SK-N-SH treated with all-trans-retinoic acid at 6 μM for 48 hours (cell line): ENCODE results near the gene C11orf21.

ENCODE experiments used
- ARNTL ChIP-seq: fragments of 450-650 bp; formaldehyde crosslinking; IDR thresholded peaks from 2 replicates; pipeline ENCODE4 v1.5.0; 2020; ENCODE audit warnings: low read depth, mild to moderate bottlenecking, moderate library complexity, borderline replicate concordance
- BACH2 ChIP-seq: fragments of 250-450 bp; sonication (Bioruptor Pico); IDR thresholded peaks from 2 replicates; pipeline ENCODE4 v1.9.0; 2021; ENCODE audit warnings: mild to moderate bottlenecking, borderline replicate concordance
- CREB5 ChIP-seq: fragments of 250-450 bp; sonication (Bioruptor Pico); IDR thresholded peaks from 2 replicates; pipeline ENCODE4 v1.5.1; 2020; ENCODE audit warnings: low read depth, mild to moderate bottlenecking, moderate library complexity
- CSDC2 ChIP-seq: fragments of 250-450 bp; sonication (Bioruptor Pico); IDR thresholded peaks from 2 replicates; pipeline ENCODE4 v1.5.0; 2020; ENCODE audit warnings: mild to moderate bottlenecking, moderate library complexity
- ISL1 ChIP-seq: fragments of 250-450 bp; sonication (Bioruptor Pico); IDR thresholded peaks from 2 replicates; pipeline ENCODE4 v2.1.2; 2022; ENCODE audit warnings: mild to moderate bottlenecking, moderate library complexity
- POU6F1 ChIP-seq: fragments of 250-450 bp; sonication (Bioruptor Pico); IDR thresholded peaks from 2 replicates; pipeline ENCODE4 v1.8.0; 2021; ENCODE audit warnings: low read depth, mild to moderate bottlenecking, moderate library complexity, borderline replicate concordance
- ZC3H10 ChIP-seq: fragments of 250-450 bp; sonication (Bioruptor Pico); IDR thresholded peaks from 2 replicates; pipeline ENCODE4 v1.5.1; 2021; ENCODE audit warnings: mild to moderate bottlenecking, moderate library complexity
- ZFP3 ChIP-seq: fragments of 250-450 bp; sonication (Bioruptor Pico); IDR thresholded peaks from 2 replicates; pipeline ENCODE4 v1.5.0; 2020; ENCODE audit warnings: mild to moderate bottlenecking, moderate library complexity
- ZNF565 ChIP-seq: fragments of 450-650 bp; formaldehyde crosslinking; conservative IDR thresholded peaks from 2 replicates; pipeline ENCODE4 v1.5.0; 2020; ENCODE audit warnings: low read depth, mild to moderate bottlenecking, moderate library complexity
- TF ChIP-seq, protein P1 (sequence below): fragments of 250-450 bp; sonication (Bioruptor Pico); IDR thresholded peaks from 2 replicates; pipeline ENCODE4 v1.5.0; 2020; ENCODE audit warnings: mild to moderate bottlenecking, moderate library complexity
- TF ChIP-seq, protein P2 (sequence below): fragments of 250-450 bp; sonication (Bioruptor Pico); IDR thresholded peaks from 2 replicates; pipeline ENCODE4 v1.8.0; 2020; ENCODE audit warnings: mild to moderate bottlenecking, moderate library complexity, borderline replicate concordance
- TF ChIP-seq, protein P3 (sequence below): fragments of 250-450 bp; sonication (Bioruptor Pico); IDR thresholded peaks from 2 replicates; pipeline ENCODE4 v1.5.1; 2021; ENCODE audit warnings: mild to moderate bottlenecking, moderate library complexity

GRCh38 chr11:2275334-2276279, 26.1 kb downstream of the C11orf21 start:
- TF ChIP-seq BACH2 (CRISPR knock-in tag) = no peak
- TF ChIP-seq, protein P1, sequence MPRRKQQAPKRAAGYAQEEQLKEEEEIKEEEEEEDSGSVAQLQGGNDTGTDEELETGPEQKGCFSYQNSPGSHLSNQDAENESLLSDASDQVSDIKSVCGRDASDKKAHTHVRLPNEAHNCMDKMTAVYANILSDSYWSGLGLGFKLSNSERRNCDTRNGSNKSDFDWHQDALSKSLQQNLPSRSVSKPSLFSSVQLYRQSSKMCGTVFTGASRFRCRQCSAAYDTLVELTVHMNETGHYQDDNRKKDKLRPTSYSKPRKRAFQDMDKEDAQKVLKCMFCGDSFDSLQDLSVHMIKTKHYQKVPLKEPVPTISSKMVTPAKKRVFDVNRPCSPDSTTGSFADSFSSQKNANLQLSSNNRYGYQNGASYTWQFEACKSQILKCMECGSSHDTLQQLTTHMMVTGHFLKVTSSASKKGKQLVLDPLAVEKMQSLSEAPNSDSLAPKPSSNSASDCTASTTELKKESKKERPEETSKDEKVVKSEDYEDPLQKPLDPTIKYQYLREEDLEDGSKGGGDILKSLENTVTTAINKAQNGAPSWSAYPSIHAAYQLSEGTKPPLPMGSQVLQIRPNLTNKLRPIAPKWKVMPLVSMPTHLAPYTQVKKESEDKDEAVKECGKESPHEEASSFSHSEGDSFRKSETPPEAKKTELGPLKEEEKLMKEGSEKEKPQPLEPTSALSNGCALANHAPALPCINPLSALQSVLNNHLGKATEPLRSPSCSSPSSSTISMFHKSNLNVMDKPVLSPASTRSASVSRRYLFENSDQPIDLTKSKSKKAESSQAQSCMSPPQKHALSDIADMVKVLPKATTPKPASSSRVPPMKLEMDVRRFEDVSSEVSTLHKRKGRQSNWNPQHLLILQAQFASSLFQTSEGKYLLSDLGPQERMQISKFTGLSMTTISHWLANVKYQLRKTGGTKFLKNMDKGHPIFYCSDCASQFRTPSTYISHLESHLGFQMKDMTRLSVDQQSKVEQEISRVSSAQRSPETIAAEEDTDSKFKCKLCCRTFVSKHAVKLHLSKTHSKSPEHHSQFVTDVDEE = no peak
- no peak for TF ChIP-seq ZNF565 (CRISPR knock-in tag)
- TF ChIP-seq ARNTL (CRISPR knock-in tag) = no peak
- TF ChIP-seq, protein P2, sequence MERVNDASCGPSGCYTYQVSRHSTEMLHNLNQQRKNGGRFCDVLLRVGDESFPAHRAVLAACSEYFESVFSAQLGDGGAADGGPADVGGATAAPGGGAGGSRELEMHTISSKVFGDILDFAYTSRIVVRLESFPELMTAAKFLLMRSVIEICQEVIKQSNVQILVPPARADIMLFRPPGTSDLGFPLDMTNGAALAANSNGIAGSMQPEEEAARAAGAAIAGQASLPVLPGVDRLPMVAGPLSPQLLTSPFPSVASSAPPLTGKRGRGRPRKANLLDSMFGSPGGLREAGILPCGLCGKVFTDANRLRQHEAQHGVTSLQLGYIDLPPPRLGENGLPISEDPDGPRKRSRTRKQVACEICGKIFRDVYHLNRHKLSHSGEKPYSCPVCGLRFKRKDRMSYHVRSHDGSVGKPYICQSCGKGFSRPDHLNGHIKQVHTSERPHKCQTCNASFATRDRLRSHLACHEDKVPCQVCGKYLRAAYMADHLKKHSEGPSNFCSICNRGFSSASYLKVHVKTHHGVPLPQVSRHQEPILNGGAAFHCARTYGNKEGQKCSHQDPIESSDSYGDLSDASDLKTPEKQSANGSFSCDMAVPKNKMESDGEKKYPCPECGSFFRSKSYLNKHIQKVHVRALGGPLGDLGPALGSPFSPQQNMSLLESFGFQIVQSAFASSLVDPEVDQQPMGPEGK (CRISPR knock-in tag) = no peak
- TF ChIP-seq, protein P3, sequence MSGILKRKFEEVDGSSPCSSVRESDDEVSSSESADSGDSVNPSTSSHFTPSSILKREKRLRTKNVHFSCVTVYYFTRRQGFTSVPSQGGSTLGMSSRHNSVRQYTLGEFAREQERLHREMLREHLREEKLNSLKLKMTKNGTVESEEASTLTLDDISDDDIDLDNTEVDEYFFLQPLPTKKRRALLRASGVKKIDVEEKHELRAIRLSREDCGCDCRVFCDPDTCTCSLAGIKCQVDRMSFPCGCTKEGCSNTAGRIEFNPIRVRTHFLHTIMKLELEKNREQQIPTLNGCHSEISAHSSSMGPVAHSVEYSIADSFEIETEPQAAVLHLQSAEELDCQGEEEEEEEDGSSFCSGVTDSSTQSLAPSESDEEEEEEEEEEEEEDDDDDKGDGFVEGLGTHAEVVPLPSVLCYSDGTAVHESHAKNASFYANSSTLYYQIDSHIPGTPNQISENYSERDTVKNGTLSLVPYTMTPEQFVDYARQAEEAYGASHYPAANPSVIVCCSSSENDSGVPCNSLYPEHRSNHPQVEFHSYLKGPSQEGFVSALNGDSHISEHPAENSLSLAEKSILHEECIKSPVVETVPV (CRISPR knock-in tag) = no peak
- TF ChIP-seq CREB5 (CRISPR knock-in tag) = no peak
- TF ChIP-seq CSDC2 (CRISPR knock-in tag) = no peak
- TF ChIP-seq ZC3H10 (CRISPR knock-in tag) = no peak
- no peak for TF ChIP-seq ISL1 (CRISPR knock-in tag)
- TF ChIP-seq POU6F1 (CRISPR knock-in tag) = no peak
- TF ChIP-seq ZFP3 (CRISPR knock-in tag) = no peak
